Inflammatory macrophage treated with lipopolysaccharide for 1 hour (primary cell): ENCODE data around the gene PHTF2.

Experiments used
- DNase-seq, 2 donors: peaks; one replicate each; pipeline ENCODE4 v3.0.0-alpha.2; 2020 to 2022

The PHTF2 gene

GRCh38 chr7:77881871-77882270 lies 83.3 kb downstream of the PHTF2 start:
- no peak for DNase-seq

GRCh38 chr7:77885155-77885554 lies 86.6 kb downstream of the PHTF2 start:
- no peak for DNase-seq

GRCh38 chr7:77887567-77887966 lies 89.0 kb downstream of the PHTF2 start:
- DNase-seq: no peak

GRCh38 chr7:77888998-77889397 lies 90.4 kb downstream of the PHTF2 start:
- no peak for DNase-seq

GRCh38 chr7:77893813-77894212 lies 95.2 kb downstream of the PHTF2 start:
- DNase-seq: no peak

GRCh38 chr7:77894574-77895091 lies 96.1 kb downstream of the PHTF2 start:
- no peak for DNase-seq

GRCh38 chr7:77895905-77896304 lies 97.3 kb downstream of the PHTF2 start:
- no peak for DNase-seq

GRCh38 chr7:77897004-77897547 lies 98.5 kb downstream of the PHTF2 start:
- no peak for DNase-seq

GRCh38 chr7:77899516-77899915 lies 100.9 kb downstream of the PHTF2 start:
- DNase-seq: no peak

GRCh38 chr7:77903597-77903996 lies 105.0 kb downstream of the PHTF2 start:
- peak; percentile 11 to 15 for DNase-seq

- no peak for DNase-seq
Measured at GRCh38 chr7:77904252-77904651, 105.7 kb downstream of the PHTF2 start.

- no peak for DNase-seq
Measured at GRCh38 chr7:77907281-77907680, 108.7 kb downstream of the PHTF2 start.

- DNase-seq: no peak
Measured at GRCh38 chr7:77908664-77909063, 110.1 kb downstream of the PHTF2 start.

GRCh38 chr7:77910124-77910523 lies 111.6 kb downstream of the PHTF2 start:
- DNase-seq: no peak

GRCh38 chr7:77912293-77912692 lies 113.7 kb downstream of the PHTF2 start:
- no peak for DNase-seq

GRCh38 chr7:77913977-77914607 lies 115.5 kb downstream of the PHTF2 start:
- DNase-seq: no peak

GRCh38 chr7:77917500-77918262 lies 119.1 kb downstream of the PHTF2 start:
- no peak for DNase-seq

- no peak for DNase-seq
Measured at GRCh38 chr7:77918676-77919075, 120.1 kb downstream of the PHTF2 start.

- no peak for DNase-seq
Measured at GRCh38 chr7:77923419-77923818, 124.8 kb downstream of the PHTF2 start.

- DNase-seq: no peak
Measured at GRCh38 chr7:77930496-77930895, 131.9 kb downstream of the PHTF2 start.

GRCh38 chr7:77931841-77932240 lies 133.3 kb downstream of the PHTF2 start:
- DNase-seq: no peak

GRCh38 chr7:77933394-77933793 lies 134.8 kb downstream of the PHTF2 start:
- peak; percentile 12 to 17 for DNase-seq

GRCh38 chr7:77935652-77936348 lies 137.2 kb downstream of the PHTF2 start:
- DNase-seq: peak; percentile 11 to 33
